ENCODE measurements around the gene MTHFR. TPM values are rescaled to one million over a fixed set of nuclear protein-coding genes. Genes with fewer than 3 reads are reported as not detected.

The MTHFR gene
- total and polyA plus RNA-seq, 2 of the 8 experiments (the other 6 are each of a cell fraction or from before 2014, with no cell fraction given): 8.7 to 18.5 TPM

DNA sequence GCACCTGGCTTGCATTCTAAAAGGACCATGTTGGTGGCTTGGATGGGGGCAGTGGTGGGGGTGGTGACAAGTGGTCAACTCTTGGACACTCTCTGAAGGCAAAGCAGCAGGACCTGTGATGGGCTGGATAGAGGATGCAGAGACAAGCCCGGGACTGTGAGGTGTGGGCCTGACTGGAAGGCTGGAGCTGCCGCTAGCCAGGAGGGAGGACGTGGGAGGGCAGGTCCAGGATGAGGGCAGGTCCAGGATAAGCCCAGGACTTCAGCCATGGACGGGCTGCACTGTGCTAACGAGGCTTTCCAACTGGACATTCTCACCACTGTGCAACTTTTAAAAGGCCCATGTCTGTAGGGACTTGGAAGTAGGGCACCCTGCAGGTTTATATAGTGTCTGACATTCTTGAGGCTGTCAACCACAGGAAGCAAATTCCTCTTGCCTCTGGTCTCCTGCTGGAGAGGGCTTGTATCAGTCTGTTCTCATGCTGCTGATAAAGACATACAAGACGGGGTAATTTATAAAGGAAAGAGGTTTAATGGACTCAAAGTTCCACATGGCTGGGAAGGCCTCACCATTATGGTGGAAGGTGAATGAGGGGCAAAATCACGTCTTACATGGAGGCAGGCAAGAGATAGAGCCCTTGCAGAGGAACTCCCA is 52.1 kb downstream of the MTHFR start:
- H2BK20ac ChIP-seq (ENCODE audit: low read length): no peak overlapping the region
- H3K4ac ChIP-seq (replicated peaks; ENCODE audit: insufficient read length, low read depth, low read length): no peak overlapping the region
- no peaks in the 10 kb centered on the region for H3K79me1 ChIP-seq (ENCODE audit: low read depth, low read length)
- WGBS, 2 experiments (ENCODE audit: extremely low coverage in 1 of 2, insufficient coverage in 1 of 2, insufficient read length in 1 of 2, insufficient replicate concordance in 2 of 2, low coverage in 1 of 2, low lambda C conversion rate in 2 of 2, missing lambda C conversion rate in 1 of 2): 86% methylated on average over 7 of the region's 7 CpGs; no CpG with 5 or more reads in 1 of the 2 experiments
- no peak overlapping the region for H3K4me3 ChIP-seq (ENCODE audit: extremely low read depth in 1 of 4, insufficient read depth in 2 of 4, low read depth in 3 of 4, low read length in 4 of 4)
- no peak for DNase-seq (ENCODE audit: low read depth in 1 of 2, low spot score in 2 of 2)
- H2AFZ ChIP-seq (ENCODE audit: low read length): no peak overlapping the region
- H4K8ac ChIP-seq (ENCODE audit: extremely low read depth, insufficient read depth, low read length): no peak overlapping the region; the same call in 1 of the 2 replicates
- no peak overlapping the region for H3K14ac ChIP-seq (ENCODE audit: insufficient read length)
- ChIA-PET POLR2A (ENCODE audit: partially characterized antibody) (interaction anchor here (0.7 to 3.6 kb wide), 9 partner anchors 10 to 126 kb away, joined by 3 to 21 read pairs (median 6); partner anchors contain the start of genes DRAXIN and MAD2L2), CTCF (ENCODE audit: partially characterized antibody) (interaction anchor here (0.7 to 1.8 kb wide), 3 partner anchors 9 to 41 kb away, joined by 3 to 6 read pairs (median 4); partner anchors contain the start of gene C1orf167)
- TF ChIP-seq POLR2AphosphoS5 (IDR thresholded peaks at IDR 0.05; ENCODE audit: low read depth, low read length) (0 out of 2 replicates have a peak, but pooled peaks have one; percentile 46), RAD21 (IDR thresholded peaks at IDR 0.05 in 1 of 2, conservative IDR thresholded peaks at IDR 0.05 in 1 of 2; ENCODE audit: low read depth in 2 of 2, low read length in 2 of 2) (no peak), POLR2A (IDR thresholded peaks at IDR 0.05; ENCODE audit: control extremely low read depth in 1 of 2, low read depth in 2 of 2, low read length in 2 of 2) (peak in 1 of 2 experiments; percentile 55; a peak in 1 of 3 replicates)
- H4K5ac ChIP-seq (ENCODE audit: insufficient read length, low read depth, low read length): no peak overlapping the region
- peak overlapping the region; percentile 44 for H4K91ac ChIP-seq (replicated peaks; ENCODE audit: insufficient read length, low read length)
- no peak overlapping the region for H2BK120ac ChIP-seq (replicated peaks; ENCODE audit: low read depth, low read length)
- H3K9ac ChIP-seq (replicated peaks in 1 of 4; ENCODE audit: extremely low read depth in 1 of 4, low read depth in 3 of 4, low read length in 3 of 4): no peak overlapping the region; a peak in 1 of 7 replicates
- 0 out of 2 replicates have a peak overlapping the region, but pooled peaks have one; percentile 23 for H2BK12ac ChIP-seq (ENCODE audit: low read depth, low read length)
- no peak overlapping the region; a peak in 1 of 4 replicates for H3K4me2 ChIP-seq (ENCODE audit: insufficient read depth in 1 of 2, low read depth in 2 of 2, low read length in 2 of 2)
- no peak overlapping the region for H3K27ac ChIP-seq (ENCODE audit: low read depth, low read length)
- H3K36me3 ChIP-seq (ENCODE audit: control insufficient read depth in 2 of 4, insufficient read depth in 4 of 4, low read length in 3 of 4): peaks cover 0 to 8% (median 4%) of the 10 kb centered on the region in 4 experiments; a peak in 4 of 8 replicates
- no peaks in the 10 kb centered on the region for H3K9me3 ChIP-seq (ENCODE audit: insufficient read depth in 2 of 2, low read depth in 1 of 2, low read length in 1 of 2)
- H3K56ac ChIP-seq (replicated peaks; ENCODE audit: insufficient read length, low read depth, low read length): no peak overlapping the region
- 0 out of 2 replicates have a peak overlapping the region, but pooled peaks have one; percentile 15 for H2AK5ac ChIP-seq (ENCODE audit: low read depth, low read length)
- no peak for FAIRE-seq
- no peaks in the 10 kb centered on the region for H3K79me2 ChIP-seq (ENCODE audit: control insufficient read depth in 1 of 2, insufficient read depth in 2 of 2, low read length in 2 of 2)
- peaks cover 0 to 14% (median 5%) of the 10 kb centered on the region in 4 experiments; a peak in 5 of 7 replicates for H3K4me1 ChIP-seq (replicated peaks in 1 of 4; ENCODE audit: control insufficient read depth in 3 of 4, insufficient read depth in 4 of 4, low read length in 3 of 4)
- no peak overlapping the region for H3K23ac ChIP-seq (ENCODE audit: insufficient read length)
- H2BK5ac ChIP-seq (ENCODE audit: low read depth, low read length): no peak overlapping the region
- peak overlapping the region; percentile 62; the same call in 1 of the 2 replicates for H3K18ac ChIP-seq (ENCODE audit: extremely low read depth, low read length)
- H3K23me2 ChIP-seq (ENCODE audit: low read depth, low read length): no peaks in the 10 kb centered on the region
- H2BK15ac ChIP-seq (ENCODE audit: low read length): no peak overlapping the region
- H4K20me1 ChIP-seq (replicated peaks in 1 of 2; ENCODE audit: control insufficient read depth in 1 of 2, insufficient read depth in 2 of 2, low read length in 2 of 2): peaks cover 0 to 6% of the 10 kb centered on the region in 2 experiments
- H3K27me3 ChIP-seq (replicated peaks in 1 of 4; ENCODE audit: control insufficient read depth in 3 of 4, extremely low read depth in 1 of 4, insufficient read depth in 3 of 4, low read length in 3 of 4): no peaks in the 10 kb centered on the region; a peak in 1 of 7 replicates

All from H1 (cell line).